H4 (cell line): ENCODE measurements around the gene ZSWIM4. TPM values are rescaled to one million over a fixed set of nuclear protein-coding genes. Genes with fewer than 3 reads are reported as not detected.

Experiments used
- DNase-seq: peaks from one replicate; pipeline ENCODE4 v3.0.0-alpha.2; 2015; ENCODE audit warnings: low spot score
- total RNA-seq: library from RNA; depleted of rRNA; stranded (reverse); fragments of >200 nt; shearing (Covaris generic); gene quantifications from 2 replicates; pipeline ENCODE4 v1.2.3, GENCODE V29; 2014

ZSWIM4 gene
- total RNA-seq, 1 experiment from 2014 or later = 1.3 TPM

- DNase-seq = no peak
Measured at GRCh38 chr19:13812544-13812943, 17.3 kb downstream of the ZSWIM4 start.

DNA sequence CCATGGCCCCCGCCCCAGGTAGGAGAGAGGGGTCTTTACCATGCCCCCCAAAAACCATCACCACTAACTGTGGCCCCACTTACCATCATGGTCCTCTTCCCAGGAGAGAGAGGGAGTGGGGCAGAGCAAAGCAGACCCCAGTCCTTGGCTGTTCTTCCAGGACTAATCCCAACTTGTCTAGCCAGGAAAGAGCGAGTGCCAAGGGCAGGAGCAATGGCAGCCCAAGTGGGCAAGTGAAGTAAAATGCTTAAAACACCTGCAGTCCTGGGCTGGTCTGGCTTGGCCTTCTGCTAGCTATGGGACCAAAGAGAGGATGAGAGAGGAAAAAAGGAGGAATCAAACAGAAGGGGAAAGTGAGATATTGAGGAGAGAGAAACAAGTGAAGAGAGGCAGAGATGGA is 17.9 kb downstream of the ZSWIM4 start:
- DNase-seq = peak; percentile 5

- DNase-seq = no peak
Measured at GRCh38 chr19:13814550-13814949, 19.3 kb downstream of the ZSWIM4 start.

DNA sequence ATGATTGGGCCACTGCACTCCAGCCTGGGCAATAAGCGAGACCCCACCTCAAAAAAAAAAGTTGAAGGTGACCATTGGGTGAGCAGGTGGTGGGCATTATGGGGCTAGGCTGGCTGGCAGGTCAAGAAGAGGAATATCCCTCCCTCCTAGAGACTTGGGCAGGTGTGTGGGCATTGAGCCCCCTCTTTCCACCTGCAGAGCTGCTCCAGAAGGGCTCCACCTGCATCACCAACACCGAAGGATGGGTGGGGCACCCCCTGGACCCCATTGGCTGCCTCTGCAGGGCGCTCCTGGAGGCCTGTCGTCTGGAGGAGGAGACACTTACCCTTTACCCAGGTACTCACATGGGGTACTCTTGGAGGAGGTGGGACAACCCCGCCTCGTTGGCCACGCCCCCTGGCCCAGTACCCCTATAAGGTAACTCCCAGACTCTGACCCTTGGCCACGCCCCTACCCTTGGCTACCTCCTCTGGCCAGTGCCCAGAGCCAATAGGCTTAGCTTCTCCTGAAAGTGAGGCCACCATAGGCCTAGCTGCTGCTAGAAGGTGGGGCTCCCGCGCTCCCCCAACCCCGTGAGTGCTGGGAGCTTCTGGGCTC is 21.9 kb downstream of the ZSWIM4 start:
- no peak for DNase-seq

DNA sequence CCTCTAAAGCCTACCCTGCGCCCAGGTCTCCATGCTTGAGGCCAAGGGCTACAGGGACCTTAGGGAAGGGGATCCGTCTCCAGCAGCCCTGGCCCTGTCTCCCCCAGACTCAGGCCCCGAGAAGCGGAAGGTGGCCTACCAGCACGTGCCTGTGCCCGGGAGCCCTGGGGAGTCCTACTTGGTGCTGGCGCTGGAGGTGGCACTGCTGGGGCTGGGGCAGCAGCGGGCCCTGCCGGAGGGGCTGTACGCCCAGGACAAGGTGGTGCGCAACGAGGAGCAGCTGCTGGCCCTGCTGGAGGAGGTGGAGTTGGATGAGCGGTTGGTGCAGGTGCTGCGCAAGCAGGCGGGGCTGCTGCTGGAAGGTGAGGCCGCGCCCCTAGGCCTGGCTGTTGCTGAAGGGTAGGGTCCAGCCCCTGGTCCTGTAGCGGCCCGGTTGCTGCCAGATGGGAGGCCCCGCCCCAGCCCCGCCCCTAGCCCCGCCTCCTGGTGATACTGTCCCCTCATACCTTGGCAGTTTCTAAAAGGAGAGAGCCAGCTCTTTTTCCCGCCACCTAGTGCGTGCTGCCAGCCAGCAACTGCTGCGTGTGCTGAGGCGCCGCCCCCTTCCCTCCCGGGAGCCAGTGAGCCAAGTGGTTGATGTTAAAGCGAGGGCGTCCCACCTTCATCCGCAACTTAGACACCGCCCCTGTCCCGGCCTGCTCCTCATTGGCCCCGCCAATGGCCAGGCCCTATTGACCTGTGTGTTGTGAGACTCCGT is 22.6 kb downstream of the ZSWIM4 start:
- no peak for DNase-seq

- no peak for DNase-seq
Measured at GRCh38 chr19:13819238-13819637, 24.0 kb downstream of the ZSWIM4 start.

- no peak for DNase-seq
Measured at GRCh38 chr19:13821292-13821691, 26.0 kb downstream of the ZSWIM4 start.

GRCh38 chr19:13823256-13823655 is 28.0 kb downstream of the ZSWIM4 start:
- DNase-seq = no peak

DNA sequence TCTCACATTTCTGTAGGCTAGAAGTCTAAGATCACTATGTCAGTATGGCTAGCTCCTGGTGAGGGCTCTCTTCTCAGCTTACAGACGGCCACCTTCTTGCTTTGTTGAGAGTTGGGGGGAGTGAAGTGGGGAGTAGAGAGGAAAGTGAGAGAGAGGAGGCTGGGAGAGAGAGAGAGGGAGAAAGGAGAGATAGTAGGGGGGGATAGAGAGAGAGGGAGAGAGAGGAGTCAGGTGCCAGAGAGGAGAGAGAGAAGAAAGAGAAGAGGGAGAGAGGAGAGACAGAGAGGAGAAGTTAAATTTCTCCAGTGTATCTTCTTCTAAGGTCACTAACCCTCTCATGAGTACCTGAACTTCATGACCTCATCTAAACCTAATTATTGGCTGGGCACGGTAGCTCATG is 28.7 kb downstream of the ZSWIM4 start:
- no peak for DNase-seq

- DNase-seq = no peak
Measured at GRCh38 chr19:13824703-13825102, 29.5 kb downstream of the ZSWIM4 start.

- DNase-seq = peak; percentile 17
Measured at GRCh38 chr19:13825489-13826441, 30.5 kb downstream of the ZSWIM4 start.

GRCh38 chr19:13826652-13827235 is 31.5 kb downstream of the ZSWIM4 start:
- no peak for DNase-seq

DNA sequence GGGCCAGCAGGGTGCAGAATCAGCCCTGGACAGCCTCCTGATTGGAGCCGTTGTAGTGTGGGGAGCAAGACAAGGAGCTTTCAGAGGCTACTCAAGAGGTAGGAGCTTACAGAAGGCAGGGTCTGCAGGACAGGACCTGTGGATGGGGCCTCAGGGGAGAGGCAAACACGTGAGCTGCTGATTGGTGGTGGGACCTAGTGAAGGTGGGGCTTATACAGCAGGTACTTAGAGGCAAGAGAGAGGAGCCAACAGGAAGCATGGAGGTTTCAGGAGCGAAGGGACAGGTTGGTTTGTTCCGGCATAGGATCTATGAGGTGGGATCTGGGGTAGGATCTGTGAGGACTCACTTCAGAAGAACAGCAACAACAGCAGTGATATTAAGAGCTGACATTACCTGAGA is 32.4 kb downstream of the ZSWIM4 start:
- DNase-seq = peak; percentile 4

DNA sequence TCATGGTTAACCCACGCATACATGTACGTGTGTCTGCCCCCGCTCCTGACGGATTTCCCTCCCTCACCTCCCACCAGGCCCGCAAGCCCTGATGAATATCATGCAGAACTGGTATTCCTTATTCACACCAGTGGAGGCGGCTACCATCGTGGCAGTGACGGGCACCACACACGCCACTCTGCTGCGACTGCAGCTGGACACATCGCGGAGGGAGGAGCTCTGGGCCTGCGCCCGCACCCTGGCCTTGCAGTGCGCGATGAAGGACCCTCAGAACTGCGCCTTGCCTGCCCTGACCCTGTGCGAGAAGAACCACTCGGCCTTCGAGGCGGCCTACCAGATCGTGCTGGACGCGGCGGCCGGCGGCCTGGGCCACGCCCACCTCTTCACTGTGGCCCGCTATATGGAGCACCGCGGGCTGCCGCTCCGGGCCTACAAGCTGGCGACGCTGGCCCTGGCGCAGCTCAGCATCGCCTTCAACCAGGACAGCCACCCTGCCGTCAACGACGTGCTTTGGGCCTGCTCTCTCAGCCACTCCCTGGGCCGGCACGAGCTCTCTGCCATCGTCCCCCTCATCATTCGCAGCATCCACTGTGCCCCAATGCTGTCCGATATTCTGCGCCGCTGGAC is 35.0 kb downstream of the ZSWIM4 start:
- peak; percentile 3 for DNase-seq

DNA sequence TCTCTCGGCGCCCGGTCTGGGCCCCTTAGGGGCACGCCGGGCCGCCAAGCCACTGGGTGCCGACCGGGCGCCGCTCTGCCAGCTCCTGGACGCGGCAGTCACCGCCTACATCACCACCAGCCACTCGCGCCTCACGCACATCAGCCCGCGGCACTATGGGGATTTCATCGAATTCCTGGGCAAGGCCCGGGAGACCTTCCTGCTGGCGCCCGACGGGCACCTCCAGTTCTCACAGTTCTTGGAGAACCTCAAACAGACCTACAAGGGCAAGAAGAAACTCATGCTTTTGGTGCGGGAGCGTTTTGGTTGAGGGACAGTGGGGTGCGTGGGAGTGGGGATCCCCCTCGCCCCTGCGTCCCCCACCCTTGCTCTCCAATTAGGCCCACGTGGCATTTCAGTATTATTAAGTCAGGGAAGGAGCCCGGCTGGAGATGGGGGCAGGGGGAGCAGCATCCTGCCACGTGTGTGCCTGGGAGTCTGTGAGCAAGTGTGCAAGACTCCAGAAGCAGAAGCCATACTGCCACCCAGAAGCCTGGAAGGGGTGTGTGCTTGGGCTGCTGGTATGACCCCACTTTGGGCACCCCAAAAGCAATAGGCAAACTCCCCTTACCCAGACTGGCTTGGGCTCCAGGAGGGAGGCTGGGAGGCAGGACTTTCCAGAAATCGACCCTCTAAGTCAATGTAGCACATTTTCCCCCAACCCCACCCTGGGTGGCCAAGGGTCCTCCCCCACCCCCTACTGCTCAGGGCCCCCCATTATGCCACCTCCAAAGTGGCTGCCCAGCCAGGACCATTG is 35.7 kb downstream of the ZSWIM4 start:
- peak; percentile 12 for DNase-seq

DNA sequence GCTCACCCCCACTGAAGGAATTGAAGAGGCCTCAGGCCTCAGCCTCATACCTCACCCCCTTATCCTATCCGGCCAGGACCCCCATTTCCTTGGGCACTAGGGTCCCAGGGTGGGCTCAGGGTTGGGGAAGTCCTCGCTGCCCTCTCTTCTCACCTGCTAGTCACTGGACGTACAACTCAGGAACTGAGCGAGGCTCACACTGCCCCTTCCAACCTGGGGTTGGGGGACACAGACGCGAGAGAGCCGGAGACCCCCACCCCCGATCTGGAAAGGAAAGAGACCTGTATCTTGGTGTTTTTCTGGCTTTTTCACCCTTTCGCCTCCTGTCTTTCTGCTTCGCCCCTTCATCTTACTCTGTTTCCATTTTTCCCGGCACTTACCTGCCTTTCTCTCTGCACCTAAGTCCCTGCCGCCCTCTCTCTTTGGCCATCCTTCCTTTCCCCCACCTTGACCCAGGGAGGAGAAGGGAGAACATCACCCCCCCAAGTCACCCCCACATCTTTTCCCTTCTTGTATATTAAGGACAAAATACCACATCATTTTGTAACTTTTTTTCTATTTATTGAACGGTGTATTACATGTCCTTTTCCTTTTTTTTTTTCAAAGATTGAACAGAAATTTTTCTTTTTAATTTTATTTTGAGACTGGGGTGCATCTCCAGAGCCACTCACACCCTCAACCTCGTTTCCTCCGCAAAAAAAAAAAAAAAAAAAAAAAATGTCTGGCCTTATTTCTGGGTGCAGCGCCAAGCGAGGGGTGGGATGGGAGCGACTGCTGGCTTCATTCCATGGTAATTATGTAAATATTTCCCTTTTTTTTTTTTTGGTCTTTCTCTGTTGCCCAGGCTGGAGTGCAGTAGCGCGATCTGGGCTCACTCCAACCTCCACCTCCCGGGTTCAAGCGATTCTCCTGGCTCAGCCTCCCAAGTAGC is 36.6 kb downstream of the ZSWIM4 start:
- DNase-seq = no peak

GRCh38 chr19:13833330-13834243 is 38.3 kb downstream of the ZSWIM4 start:
- peak; percentile 87 for DNase-seq

DNA sequence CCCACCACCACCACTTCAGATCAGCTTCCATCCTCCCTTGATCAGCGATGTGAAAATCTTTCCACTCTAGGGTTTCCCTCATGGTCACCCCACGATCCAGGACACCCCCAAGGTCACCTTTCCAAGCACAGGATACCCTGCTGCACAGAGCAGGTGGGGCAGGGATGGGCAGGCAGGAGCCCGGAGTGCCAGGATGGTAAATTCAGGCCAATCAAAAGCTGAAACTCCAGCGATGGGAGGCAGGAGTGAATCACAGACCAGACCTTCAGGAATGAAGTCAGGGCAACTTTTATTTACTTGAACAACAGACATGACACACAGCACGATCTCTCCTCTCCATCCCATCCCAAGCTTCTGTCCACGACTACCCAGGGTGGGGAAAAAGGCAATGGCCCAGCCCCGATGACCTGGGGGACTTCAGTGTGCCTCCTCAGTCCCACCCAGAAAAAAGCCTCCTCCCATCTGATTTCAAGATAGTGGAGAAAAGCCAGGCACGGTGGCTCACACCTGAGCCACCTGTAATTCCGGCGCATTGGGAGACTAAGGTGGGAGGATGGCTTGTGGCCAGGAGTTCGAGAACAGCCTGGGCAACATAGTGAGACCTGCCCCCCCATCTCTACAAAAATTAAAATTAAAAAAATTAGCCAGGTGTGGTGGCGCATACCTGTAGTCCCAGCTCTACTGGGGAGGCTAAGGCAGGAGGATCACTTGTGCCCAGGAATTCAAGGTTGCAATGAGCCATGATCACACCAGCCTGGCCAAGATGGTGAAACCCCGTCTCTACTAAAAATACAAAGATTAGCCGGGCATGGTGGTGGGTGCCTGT is 39.2 kb downstream of the ZSWIM4 start:
- no peak for DNase-seq
